ENCODE measurements around the gene CAPZB.

The CAPZB gene

DNA sequence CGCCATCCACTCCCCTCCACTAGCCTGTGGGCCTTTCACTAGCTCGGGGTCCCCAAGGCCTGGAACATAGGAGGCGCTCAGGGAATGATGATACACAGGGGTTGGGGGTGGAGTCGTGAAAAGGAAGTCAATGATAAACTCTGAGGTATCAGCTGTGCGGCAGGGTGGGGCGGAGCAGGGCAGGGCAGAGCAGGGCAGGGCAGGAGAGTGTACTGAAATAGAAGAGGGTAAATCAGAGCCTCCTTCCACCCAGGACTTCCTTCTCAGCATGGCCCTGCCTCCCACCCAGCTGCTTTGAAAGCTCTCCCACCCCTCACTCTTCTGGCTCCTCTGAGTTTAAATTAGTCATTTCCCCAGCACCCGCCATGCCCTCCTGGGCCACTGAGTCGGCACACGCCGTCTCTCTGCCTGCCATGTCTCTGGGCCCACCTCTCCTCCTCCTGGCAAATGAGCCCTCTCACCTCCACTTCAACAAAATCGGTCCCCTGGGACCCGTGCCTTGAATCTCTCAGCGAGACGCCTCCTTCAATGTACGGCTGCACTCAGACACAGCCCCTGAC, 16.9 kb downstream of the CAPZB start:
- DNase-seq (ENCODE audit: low read depth): no peak

DNA sequence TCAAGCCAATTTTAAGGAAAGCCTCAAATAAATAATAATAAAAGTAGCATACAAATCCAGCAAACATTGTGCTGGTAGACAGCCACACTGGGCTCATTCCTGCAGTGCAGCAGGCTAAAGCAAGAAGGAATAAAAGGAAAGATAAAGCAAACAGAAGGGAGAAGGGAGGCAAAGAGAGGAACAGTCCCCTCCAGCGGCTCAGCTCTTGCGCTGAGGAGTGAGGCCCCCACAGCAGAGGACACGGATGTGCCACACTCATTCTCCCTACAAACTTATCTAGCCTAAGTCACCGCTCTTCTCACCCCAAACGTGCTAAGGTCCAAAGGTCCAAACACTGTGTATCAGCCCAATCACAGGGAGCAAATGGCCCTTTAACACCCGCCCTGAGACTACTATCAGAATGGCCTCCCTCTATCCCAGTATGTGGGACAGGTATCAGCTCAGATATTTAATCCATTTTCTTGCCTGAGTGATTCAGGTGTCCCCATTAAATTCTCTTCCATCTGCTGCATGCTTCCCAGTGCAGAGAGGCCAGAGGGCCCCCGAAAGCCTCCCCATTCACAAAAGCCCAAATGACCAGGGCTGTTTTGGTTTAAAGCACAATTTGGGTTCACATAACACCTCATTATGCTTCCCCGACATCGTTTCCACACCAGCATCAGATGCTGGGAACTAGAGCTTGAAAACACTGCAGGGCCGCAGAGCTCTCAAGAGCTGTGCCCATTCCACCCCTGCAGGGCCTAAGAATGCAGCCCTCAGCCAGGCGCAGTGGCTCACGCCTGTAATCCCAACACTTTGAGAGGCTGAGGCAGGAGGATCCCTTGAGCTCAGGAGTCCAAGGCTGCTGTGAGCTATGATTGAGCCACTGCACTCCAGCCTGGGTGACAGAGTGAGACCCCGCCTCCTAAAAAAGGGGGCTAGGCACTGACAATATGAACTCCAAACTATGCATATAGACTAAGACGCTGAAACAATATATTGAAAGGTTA, 17.8 kb downstream of the CAPZB start:
- DNase-seq (ENCODE audit: low read depth): no peak

DNA sequence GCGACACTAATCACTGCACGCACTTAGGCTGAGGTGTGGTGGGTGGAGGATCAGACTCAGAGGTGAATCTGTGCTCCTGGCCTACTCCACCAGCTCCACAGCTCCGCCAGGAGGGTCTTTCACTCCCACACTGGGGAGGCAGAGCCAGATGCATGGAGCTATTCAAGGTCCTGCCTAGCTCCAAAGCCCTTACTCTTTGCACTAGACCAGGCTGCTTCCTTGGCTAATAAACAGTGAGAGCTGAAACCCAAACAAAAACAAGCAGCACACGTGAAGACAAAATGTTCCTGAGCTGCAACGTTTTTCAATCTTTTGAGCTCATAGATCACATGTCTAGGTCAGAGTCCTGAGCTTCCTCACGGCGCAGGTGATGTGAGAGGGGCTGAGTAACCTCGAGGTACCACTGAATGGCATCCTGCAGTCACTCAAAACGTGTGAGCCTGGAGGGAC, 19.2 kb downstream of the CAPZB start:
- DNase-seq (ENCODE audit: low read depth): no peak

DNA sequence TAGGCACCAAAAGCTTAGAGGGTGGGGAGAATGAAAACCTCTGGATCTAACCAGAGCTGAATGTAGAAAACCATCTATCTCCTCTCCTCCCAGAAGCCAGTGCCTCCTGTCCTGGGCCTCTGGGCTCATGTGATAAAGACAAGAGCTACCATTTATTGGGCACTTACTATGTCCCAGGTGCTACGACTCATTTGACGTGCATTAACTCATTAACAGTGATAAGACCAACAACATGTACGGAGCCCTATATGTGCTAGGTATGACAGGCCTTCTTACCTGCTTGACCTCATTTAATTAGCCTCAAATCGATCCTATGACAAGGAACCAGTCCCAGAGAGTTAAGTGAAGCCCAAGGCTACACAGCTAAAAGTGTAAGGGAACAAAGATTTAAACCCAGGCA, 19.7 kb downstream of the CAPZB start:
- DNase-seq (ENCODE audit: low read depth): no peak

DNA sequence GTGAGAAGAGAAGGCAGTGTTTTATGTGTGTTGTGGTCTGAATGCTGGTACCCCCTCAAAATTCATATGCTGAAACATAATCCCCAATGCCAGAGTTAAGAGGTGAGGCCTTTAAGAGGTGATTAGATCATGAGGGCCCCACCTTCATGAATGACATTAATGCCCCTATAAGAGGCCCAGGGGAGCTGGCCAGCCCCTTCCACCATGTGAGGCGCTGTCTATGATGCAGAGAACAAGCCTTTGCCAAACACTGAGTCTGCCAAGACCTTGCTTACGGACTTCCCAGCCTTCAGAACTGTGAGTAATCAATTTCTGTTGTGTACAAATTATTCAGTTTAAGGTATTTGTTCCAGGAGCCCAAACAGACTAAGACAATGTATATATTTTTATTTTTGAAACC, 20.2 kb downstream of the CAPZB start:
- DNase-seq (ENCODE audit: low read depth): no peak

DNA sequence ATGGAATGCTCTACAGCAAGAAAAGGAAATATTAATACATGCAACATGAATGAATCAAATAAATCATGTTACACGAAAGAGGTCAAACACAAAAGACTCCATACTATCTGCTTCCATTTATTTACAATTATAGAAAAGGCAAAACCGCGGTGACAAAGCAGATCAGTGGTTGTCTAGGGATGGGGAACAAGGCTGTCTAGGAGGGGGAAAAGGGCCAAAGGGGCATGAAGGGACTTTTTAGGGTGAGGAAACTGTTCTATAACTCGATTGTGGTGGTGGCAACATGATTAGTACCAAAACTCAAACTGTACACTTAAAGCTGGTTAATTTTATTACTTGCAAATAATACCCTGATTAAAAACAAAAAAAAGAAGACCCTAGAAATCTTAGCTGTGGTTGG, 20.6 kb downstream of the CAPZB start:
- no peak for DNase-seq (ENCODE audit: low read depth)

DNA sequence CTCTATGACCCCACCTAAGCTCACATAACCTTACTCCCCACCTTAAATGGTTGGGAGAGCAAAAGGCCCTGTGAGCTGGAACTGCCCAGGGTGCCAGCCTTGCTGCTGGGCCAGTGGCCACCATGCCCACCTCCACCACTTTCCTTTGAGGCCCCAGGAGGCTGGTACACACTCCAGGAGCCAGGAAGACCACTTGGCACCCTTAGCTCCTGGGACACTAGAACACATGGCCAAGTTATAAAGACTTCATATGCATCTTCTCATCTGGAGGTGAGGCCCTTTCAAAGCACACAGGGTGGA, 21.9 kb downstream of the CAPZB start:
- DNase-seq (ENCODE audit: low read depth): no peak

DNA sequence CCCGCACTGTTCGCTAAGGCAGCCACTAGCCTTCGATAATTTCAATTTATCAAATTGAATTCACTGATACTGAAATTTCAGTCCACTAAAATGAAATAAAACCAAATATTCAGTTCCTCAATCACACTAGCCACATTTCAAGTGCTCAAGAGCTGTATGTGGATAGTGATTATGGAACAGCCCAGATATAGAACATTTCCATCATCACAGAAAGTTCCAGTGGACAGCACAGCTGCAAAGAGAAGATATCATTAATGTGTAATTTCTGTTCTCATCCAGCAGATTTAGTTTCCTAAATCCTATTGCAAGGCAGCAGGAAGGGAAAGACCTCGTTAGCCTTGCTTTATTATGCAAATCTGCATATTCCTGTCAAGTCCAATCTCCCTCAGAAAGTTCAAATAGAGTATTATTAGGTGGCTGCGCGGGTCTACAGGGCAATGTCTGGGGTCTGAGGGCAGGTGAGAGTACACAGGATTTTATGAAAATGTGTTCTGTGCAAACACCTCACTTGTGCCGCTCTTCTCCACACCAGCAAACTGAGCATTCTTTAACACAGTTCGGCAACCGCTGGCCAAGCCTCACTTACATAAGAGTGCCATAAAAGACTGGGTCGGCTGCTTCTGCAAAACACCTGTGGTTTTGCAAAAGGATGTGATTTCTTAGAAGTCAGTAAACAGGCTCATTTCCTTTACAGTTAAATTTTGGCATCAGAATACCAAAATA, 22.4 kb downstream of the CAPZB start:
- DNase-seq (ENCODE audit: low read depth): no peak

DNA sequence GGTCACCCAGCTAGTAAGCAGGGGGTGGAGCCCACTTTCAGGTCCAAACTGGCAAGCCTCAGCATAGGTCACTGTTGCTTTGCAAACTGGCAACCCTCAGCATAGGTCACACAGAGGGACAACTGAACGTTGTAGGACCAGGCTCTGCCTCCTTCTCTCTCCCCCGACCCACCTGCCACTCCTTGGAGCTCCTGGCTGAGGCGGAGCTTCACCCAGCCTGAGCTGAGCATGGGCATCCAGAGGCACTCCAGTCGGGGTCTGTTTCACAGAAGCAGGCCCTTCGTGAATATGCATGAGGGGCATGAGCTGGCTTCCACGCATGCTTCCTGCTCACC, 24.2 kb downstream of the CAPZB start:
- no peak for DNase-seq (ENCODE audit: low read depth)

DNA sequence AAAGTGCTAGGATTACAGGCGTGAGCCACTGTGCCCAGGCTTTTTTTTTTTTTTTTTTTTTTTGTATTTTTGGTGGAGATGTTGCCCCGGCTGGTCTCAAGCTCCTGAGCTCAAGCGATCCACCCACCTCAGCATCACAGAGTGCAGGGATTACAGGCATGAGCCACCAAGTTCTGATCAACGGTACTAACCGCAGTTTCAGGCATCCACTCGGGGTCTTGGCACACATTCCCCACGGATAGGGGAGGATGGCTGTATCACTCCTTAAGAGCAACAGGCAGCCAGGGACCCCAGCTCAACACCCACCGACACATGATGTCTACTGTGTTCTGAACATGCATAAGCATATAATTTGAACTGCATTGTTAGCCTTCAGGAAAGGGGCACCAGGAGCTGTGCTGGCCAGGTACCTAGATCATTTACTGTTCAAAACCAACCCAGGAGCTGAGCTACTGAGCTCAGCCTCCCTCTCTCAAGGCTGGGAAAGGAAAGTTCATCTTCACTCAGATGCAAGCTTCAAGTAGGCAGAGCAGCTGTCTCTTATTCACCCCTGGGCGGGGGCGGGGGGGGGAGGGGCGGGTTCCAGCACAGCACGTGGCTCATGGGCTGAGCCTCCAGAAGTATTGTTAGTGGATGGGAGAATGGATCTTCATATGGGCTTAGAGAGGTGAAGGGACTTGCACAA, 24.7 kb downstream of the CAPZB start:
- no peak for DNase-seq (ENCODE audit: low read depth)

DNA sequence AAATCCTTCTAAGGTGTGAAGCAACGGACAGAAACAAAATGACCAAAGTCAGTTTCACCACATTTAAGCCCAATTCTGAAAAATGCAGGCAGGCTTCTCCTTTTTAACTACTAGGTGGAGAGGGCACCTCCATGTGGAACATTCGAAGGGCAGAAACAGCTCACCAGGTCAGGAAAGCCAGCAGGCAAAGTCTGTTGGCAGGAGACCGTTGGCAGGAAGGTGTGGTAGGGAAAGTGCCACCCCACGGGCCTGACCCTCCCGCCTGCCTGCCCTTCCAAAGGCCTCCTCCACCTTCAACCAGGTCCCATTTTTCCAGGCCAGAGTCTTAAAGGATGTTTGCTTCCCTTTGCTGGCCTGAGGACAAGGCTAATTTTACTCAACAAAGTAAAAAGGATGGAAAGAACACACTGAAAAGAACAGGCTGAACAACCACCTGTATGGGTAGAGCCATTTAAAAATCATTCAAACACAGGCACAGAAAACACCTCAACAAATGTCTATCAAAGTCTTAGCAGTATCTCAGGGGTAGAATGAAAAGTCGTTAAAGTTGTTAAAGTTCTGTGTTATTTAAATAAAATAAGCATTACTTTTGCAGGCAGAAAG, 26.4 kb downstream of the CAPZB start:
- DNase-seq (ENCODE audit: low read depth): no peak

DNA sequence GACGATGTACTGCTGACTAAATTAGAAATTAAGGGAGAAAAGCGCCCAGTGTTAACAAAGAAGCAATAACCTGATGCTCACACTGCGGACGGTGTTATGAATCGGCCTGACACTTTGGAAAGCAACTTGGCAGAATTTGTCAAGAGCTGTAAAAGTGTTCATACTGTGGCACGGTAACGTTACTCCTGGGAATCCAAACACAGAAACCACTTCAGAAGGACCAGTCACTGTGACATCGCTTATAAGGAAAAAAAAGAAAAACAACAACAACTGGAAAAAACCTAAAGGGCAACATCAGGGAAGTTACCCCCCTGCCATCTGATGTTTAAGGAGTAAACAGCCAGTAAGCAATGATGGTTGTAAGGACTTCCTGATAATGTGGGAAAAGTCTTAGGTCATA, 27.7 kb downstream of the CAPZB start:
- no peak for DNase-seq (ENCODE audit: low read depth)

DNA sequence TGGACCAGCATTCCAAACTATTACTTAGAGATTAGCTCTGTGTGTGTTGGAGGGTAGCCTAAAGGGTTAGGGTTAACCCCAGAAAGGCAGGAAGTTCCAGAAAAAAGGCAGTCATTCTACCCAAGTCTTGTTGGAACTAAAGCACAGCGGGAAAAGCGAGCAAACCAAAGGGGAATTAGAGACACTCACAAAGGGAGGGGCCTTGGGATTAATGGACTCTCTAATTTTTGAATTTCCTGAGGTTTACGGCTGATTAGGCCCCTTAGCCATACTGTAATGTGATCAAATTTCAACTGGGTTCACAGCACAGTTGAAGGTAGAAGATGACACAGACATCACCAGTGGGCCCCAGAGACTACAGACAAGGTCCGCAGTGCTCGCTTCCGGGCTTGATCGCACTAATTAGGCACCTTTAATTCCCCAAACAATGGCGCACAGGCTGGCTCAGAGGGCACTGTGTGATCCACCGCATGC, 28.3 kb downstream of the CAPZB start:
- DNase-seq (ENCODE audit: low read depth): no peak

DNA sequence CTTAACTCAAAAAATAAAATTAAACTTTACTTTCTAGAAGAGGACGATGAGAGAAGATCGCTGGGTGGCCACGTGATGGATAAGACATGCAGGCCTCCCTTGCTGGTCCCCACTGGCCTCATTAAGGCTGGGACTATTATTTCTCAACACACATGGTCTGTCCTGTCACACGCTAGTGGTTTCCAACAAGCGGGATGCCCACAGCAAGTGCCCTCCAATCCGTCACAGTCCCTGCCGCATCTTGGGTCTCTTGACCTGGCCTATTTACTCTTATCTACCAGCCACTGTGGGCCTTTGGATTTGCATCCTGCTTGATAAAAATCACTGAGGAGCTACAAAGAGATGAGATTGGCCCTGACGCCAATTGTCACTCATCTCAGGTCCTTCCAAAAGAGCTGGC, 30.0 kb downstream of the CAPZB start:
- DNase-seq (ENCODE audit: low read depth): no peak

DNA sequence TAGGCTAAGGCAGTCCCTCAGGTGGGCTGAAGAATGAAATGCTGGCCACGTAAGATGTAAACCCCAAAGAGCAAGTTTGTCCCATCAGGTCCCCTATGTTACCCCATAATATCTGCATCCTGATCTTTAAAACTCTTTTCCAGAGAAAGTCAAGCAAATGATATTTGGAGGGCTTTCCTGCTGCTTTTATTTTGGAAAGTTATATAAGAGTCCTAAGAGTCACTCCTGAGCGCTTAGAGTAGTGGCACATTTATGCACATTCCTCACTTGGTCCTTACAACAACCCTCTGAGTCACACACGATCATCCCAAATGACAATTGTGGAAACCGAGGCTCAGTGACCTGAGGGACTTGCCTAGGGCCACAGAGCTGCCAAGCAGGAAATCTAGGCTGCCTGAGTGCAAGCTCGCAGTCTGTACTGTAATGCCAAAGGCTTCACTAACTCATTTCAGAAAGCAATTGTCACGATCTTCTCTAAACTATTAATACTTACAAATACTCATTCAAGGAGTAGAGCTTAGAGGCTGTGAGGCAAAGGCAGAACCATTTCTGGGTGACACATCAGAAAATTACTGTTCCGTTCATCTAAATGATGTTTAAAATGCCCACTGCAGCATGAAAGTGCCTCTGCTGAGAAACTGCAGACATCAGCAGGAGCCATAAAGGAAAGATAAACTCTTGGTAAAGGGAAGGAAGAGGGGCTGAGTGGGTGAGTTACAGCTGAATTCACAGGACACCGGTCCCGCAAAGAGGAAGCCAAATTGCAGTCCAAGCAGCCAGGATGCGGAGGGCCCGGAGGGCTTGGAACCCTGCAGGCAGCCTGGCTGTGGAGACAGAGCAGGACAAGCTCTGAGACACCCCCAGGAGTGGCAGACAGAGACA, 30.8 kb downstream of the CAPZB start:
- no peak for DNase-seq (ENCODE audit: low read depth)

DNA sequence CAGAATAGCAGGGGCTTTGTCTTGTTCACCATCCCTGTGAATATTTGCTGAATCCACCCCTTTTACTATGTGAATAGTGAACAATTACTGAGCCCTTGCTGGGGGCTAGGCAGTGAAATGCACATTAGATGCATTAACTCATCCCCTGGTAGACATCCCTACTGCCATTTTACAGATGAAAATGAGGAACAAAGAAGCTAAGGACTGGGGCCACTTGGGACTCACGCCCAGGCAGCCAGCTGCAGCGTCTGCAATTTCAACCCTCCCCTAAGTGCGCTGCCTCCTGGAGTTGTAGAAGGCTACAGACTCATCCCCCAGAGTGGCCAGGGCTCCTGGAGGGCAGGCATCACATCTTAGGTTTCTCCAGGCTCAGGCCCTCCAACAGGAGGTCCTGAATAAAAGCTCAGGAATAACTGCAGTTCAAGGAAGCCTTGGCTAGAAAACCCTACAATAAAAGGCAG, 31.6 kb downstream of the CAPZB start:
- no peak for DNase-seq (ENCODE audit: low read depth)

DNA sequence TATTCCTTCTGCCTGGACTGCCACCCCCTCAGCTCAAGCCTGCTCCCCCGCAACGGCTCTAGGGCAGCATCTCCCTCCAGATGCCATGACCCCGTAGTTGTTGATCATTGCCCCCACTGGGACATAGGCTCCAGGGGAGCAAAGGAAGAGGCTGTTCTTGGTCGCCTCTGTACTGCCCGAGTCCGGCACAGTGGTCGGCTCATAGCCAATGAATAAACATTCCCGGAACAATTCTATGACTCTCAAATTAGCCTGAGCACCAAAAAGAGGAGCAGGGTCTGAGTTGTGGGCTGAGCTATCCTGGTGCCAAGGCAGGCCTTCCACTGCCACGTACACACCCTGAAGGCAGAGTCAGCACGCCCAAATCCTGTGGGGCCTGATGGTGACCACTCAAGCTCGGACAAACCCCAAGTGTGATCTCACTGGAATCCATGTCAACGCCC, 33.1 kb downstream of the CAPZB start:
- DNase-seq (ENCODE audit: low read depth): no peak

DNA sequence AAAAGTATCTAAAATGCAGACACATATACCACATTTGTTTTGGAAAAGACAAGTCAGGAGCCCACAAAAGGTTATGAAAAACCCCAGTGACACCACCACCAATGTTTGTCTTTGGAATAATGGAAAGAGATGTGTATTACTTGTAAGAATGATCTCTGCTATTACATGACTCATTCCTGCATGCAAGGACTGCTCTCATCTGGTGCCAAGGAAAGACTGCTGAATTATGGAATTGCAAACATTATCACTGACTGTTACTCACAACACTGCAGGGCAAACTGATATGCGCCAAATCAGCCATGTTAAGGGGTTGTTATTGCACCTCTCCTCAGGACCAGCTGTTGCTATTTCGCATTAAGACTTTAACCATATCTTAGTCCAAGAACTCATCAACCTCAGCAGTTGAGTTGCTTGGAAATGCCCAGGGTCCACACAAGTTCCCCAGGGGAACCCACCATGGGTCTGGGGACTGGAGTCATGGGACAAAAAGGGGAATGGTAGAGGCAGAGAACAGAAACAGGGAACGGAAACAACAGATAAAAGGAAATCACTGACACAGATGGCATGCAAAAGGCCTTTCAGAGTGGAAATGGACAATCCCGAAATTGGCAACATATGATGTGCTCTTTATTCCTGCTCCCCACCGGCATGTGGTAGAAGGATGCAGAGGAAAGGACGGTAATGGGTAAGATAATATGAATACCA, 34.4 kb downstream of the CAPZB start:
- DNase-seq (ENCODE audit: low read depth): no peak

DNA sequence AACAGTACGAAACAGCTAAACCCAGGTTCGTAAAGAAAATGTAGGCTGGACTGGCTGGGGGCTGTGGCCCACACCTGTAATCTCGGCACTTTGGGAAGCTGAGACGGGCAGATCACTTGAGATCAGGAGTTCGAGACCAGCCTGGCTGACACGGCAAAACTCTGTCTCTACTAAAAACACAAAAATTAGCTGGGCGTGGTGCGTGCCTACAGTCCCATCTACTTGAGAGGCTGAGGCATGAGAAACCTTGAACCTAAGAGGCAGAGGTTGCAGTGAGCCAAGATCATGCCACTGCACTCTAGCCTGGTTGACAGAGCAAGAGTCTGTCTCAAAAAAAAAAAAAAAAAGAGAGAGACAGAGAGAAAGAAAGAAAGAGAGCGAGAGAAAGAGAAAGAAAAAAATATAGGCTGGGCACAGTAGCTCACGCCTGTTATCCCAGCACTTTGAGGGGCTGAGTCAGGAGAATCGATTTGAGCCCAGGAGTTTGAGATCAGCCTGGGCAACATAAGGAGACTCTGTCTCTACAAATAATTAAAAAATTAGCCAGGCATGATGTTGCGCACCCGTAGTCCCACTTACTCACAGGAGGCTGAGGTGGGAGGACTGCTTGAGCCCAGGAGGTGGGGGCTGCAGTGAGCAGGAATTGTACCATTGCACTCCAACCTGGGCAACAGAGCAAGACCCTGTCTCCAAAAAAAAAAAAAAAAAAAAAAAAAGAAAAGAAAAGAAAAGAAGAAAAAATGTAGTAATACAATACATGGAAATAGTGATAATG, 35.7 kb downstream of the CAPZB start:
- DNase-seq (ENCODE audit: low read depth): no peak

Measured in stimulated activated CD8-positive, alpha-beta memory T cell treated with anti-CD3 and anti-CD28 coated beads, Interleukin-7, amount 100 ng/mL, for 24 hours (primary cell).